ENCODE measurements around the gene CFDP1.

The CFDP1 gene

GRCh38 chr16:75246504-75247205 lies 186.6 kb downstream of the CFDP1 start:
- peak in 2 of 10 donors; percentile 23 to 81 for DNase-seq
- intact Hi-C loops (cut with DNase I): no loop called here

- DNase-seq: peak; percentile 92 to 100 (median 96)
- intact Hi-C loops (cut with DNase I): no loop called here
Measured at GRCh38 chr16:75244844-75245758, 188.2 kb downstream of the CFDP1 start.

- intact Hi-C loops (cut with DNase I): no loop called here
- DNase-seq: peak in 1 of 10 donors; percentile 30
Measured at GRCh38 chr16:75244225-75244809, 189.0 kb downstream of the CFDP1 start.

All from posterior cingulate gyrus (tissue), 11 donors.